Thyroid gland (tissue), 4 donors: Measurements from ENCODE around the gene NBEAL2. TPM values are rescaled to one million over a fixed set of nuclear protein-coding genes. Genes with fewer than 3 reads are reported as not detected.
"Not testable (repeated sequence)": the region's sequence is repeated elsewhere in the genome, so short reads cannot be mapped to it uniquely, and the experiment has no call there.

Experiments
- DNase-seq, 2 donors: peaks; one replicate each; pipeline ENCODE4 v3.0.0-alpha.2; 2019
- H3K27ac ChIP-seq, 3 donors: fragments of 200-600 bp; sonication (generic); 1 replicate in 2 of 3; 2 replicates in 1 of 3; pipeline ENCODE4 v1.5.1; 2016 to 2019; ENCODE audit warnings: mild to moderate bottlenecking in 1 of 3, moderate library complexity in 1 of 3
- H3K27me3 ChIP-seq: fragments of 200-600 bp; sonication (generic); one replicate; pipeline ENCODE4 v1.5.1; 2019
- H3K36me3 ChIP-seq, 2 donors: fragments of 200-600 bp; sonication (generic); one replicate each; pipeline ENCODE4 v1.5.1; 2016 to 2019
- H3K4me1 ChIP-seq, 2 donors: fragments of 200-600 bp; sonication (generic); one replicate each; pipeline ENCODE4 v1.5.1; 2017 to 2019
- H3K4me3 ChIP-seq, 3 donors: fragments of 200-600 bp; sonication (generic); replicated peaks in 1 of 3; 1 replicate in 2 of 3; 2 replicates in 1 of 3; pipeline ENCODE4 v1.5.1; 2016; ENCODE audit warnings: mild to moderate bottlenecking in 1 of 3
- H3K9me3 ChIP-seq: fragments of 200-600 bp; sonication (generic); one replicate; pipeline ENCODE4 v1.5.1; 2017
- CTCF ChIP-seq, 6 experiments: fragments of 200-600 bp in 3 of 6; fragments of 450-650 bp in 3 of 6; sonication (generic) in 3 of 6; IDR thresholded peaks; one replicate each; pipeline ENCODE4 v1.5.1; 2016 to 2019; ENCODE audit warnings: antibody characterized with exemption in 6 of 6, mild to moderate bottlenecking in 2 of 6, inconsistent platforms in 1 of 6, moderate library complexity in 1 of 6
- POLR2A ChIP-seq, 2 donors: fragments of 450-650 bp; IDR thresholded peaks; one replicate each; pipeline ENCODE4 v1.6.1; 2017; ENCODE audit warnings: antibody characterized with exemption in 2 of 2, mild to moderate bottlenecking in 2 of 2, moderate library complexity in 1 of 2
- WGBS, 2 donors: methylation state at CpG; one replicate each; pipeline ENCODE4 v1.1.5; 2017; 5-methylcytosine and 5-hydroxymethylcytosine counted together
- intact Hi-C: fragments of 100-400 bp; cut with DNase I; formaldehyde crosslinking; loops from one replicate; pipeline ENCODE4 v1.15.1; 2023
- total RNA-seq, 4 donors: library from RNA; depleted of rRNA; stranded (reverse); fragments of >200 nt; gene quantifications; one replicate each; pipeline ENCODE4 v1.2.3, GENCODE V29; 2016

The NBEAL2 gene
- total RNA-seq, 4 donors from 2014 or later, result 19.4 to 38.6 (median 27.5) TPM

- intact Hi-C loops, result no loop called here
- H3K27ac ChIP-seq, result no peak overlapping the region
Measured at GRCh38 chr3:47028667-47029066, 49.2 kb downstream of the NBEAL2 start.

GRCh38 chr3:47031041-47031440 lies 51.6 kb downstream of the NBEAL2 start:
- WGBS, 2 donors, result 81 to 94% methylated on average over 4 of the region's 4 CpGs
- H3K27ac ChIP-seq, H3K27me3 ChIP-seq: not testable (repeated sequence)

More at GRCh38 chr3:47028667-47029066, 49.2 kb downstream of the NBEAL2 start:
- Histone ChIP-seq H3K4me1 (peaks cover 0 to 6% of the 10 kb centered on the region in 2 donors), H3K4me3 (no peak overlapping the region), H3K36me3 (no peaks in the 10 kb centered on the region), H3K9me3 (no peaks in the 10 kb centered on the region), H3K27me3 (no peaks in the 10 kb centered on the region)
- TF ChIP-seq CTCF (IDR thresholded peaks at IDR 0.05) (no peak), POLR2A (IDR thresholded peaks at IDR 0.05) (no peak)
- WGBS, 2 donors, result 93 to 95% methylated on average over 1 of the region's 1 CpG
- DNase-seq, result no peak

GRCh38 chr3:47034868-47035489 lies 55.5 kb downstream of the NBEAL2 start:
- Histone ChIP-seq H3K27ac (no peak overlapping the region), H3K4me1 (peaks cover 0 to 5% of the 10 kb centered on the region in 2 donors), H3K4me3 (no peak overlapping the region), H3K36me3 (peaks cover 29 to 32% of the 10 kb centered on the region in 2 donors), H3K27me3 (no peaks in the 10 kb centered on the region), H3K9me3 (no peaks in the 10 kb centered on the region)
- DNase-seq, result no peak
- WGBS, 2 donors, result 79 to 87% methylated on average over 2 of the region's 2 CpGs
- TF ChIP-seq CTCF (IDR thresholded peaks at IDR 0.05) (no peak), POLR2A (IDR thresholded peaks at IDR 0.05) (no peak)
- intact Hi-C loops, result no loop called here

More at GRCh38 chr3:47031041-47031440, 51.6 kb downstream of the NBEAL2 start:
- intact Hi-C loops, DNase-seq, H3K9me3 ChIP-seq, H3K4me3 ChIP-seq, H3K4me1 ChIP-seq: not testable (repeated sequence)
- peaks cover 16 to 19% of the 10 kb centered on the region in 2 donors for H3K36me3 ChIP-seq

- peaks cover 0 to 5% of the 10 kb centered on the region in 2 donors for H3K4me1 ChIP-seq
- no peak for DNase-seq
- intact Hi-C loops, result no loop called here
- H3K27me3 ChIP-seq, result no peaks in the 10 kb centered on the region
- TF ChIP-seq POLR2A (IDR thresholded peaks at IDR 0.05) (no peak), CTCF (IDR thresholded peaks at IDR 0.05) (no peak)
- peaks cover 34 to 35% of the 10 kb centered on the region in 2 donors for H3K36me3 ChIP-seq
- H3K27ac ChIP-seq, result no peak overlapping the region
- 82 to 96% methylated on average over 2 of the region's 2 CpGs for WGBS, 2 donors
- no peaks in the 10 kb centered on the region for H3K9me3 ChIP-seq
- no peak overlapping the region for H3K4me3 ChIP-seq
Measured at GRCh38 chr3:47035645-47036044, 56.2 kb downstream of the NBEAL2 start.

- Histone ChIP-seq H3K27ac (no peak overlapping the region), H3K9me3 (no peaks in the 10 kb centered on the region), H3K36me3 (peaks cover 39 to 40% of the 10 kb centered on the region in 2 donors), H3K27me3 (no peaks in the 10 kb centered on the region), H3K4me3 (no peak overlapping the region), H3K4me1 (peaks cover 0 to 5% of the 10 kb centered on the region in 2 donors)
- DNase-seq, result no peak
- 83 to 88% methylated on average over 3 of the region's 3 CpGs for WGBS, 2 donors
- intact Hi-C loops, result no loop called here
- TF ChIP-seq POLR2A (IDR thresholded peaks at IDR 0.05), result no peak
- no peak for TF ChIP-seq CTCF (IDR thresholded peaks at IDR 0.05)
Measured at GRCh38 chr3:47036145-47036544, 56.7 kb downstream of the NBEAL2 start.

- DNase-seq, H3K27ac ChIP-seq, H3K9me3 ChIP-seq, intact Hi-C loops, H3K4me1 ChIP-seq, H3K4me3 ChIP-seq, H3K27me3 ChIP-seq: not testable (repeated sequence)
- peaks cover 48 to 50% of the 10 kb centered on the region in 2 donors for H3K36me3 ChIP-seq
- WGBS, 2 donors, result 80 to 83% methylated on average over 5 to 6 of the region's 6 CpGs
Measured at GRCh38 chr3:47037302-47037701, 57.8 kb downstream of the NBEAL2 start.
